SW 1271 (cell line): ENCODE measurements around the gene IFT25.
"Not testable (repeated sequence)": the region's sequence is repeated elsewhere in the genome, so short reads cannot be mapped to it uniquely, and the experiment has no call there.

ENCODE experiments used
- DNase-seq, 2 experiments: peaks; one replicate each; lab custom pipeline; 2025; lab: John Stamatoyannopoulos, UW

IFT25 gene

DNA sequence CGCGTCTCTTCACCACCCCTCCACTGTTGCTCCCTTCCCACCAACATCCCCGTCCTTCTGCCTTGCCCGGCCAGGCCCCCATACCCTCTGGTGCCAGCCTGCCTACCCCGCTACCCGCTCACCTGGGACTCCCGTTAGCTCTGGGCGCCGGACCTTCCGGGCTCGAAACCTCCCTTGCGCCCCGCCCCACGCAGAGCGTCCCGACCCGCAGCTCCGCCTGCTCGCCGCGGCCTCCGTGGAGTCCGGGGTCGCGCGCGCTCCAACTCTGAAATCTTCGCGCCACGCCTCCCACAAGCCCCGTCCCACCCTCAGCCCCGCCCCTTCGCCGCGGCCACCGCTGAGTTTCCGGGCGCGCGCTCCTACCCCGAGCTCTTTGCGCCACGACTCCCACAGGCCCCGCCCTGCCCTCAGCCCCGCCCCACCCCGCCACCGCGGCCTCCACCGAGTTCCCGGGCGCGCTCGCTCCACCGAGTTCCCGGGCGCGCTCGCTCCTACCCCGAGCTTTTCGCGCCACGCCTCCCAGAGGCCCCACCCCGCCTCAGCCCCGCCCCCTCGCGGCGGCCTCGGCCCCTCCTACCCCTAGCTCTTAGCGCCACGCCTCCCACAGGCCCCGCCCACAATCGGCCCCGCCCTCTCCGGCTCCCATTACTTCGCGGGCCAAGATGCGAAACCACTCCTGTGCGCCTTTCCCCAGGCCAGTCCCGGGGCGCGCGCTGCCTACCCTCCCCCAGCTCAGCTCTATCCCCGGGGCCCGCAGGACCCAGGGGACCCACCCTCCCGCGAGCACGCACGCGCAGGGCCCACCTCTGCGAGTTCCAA lies at the start of gene IFT25:
IFT25 (minus strand) TSS at position 267 of the 819 bp plus-strand sequence. CDS start 5,617 bp downstream, outside the sequence.
- DNase-seq: peak; percentile 69 to 84

GRCh38 chr1:53994516-53994915 lies 49.0 kb upstream of the IFT25 start:
- DNase-seq: not testable (repeated sequence)

DNA sequence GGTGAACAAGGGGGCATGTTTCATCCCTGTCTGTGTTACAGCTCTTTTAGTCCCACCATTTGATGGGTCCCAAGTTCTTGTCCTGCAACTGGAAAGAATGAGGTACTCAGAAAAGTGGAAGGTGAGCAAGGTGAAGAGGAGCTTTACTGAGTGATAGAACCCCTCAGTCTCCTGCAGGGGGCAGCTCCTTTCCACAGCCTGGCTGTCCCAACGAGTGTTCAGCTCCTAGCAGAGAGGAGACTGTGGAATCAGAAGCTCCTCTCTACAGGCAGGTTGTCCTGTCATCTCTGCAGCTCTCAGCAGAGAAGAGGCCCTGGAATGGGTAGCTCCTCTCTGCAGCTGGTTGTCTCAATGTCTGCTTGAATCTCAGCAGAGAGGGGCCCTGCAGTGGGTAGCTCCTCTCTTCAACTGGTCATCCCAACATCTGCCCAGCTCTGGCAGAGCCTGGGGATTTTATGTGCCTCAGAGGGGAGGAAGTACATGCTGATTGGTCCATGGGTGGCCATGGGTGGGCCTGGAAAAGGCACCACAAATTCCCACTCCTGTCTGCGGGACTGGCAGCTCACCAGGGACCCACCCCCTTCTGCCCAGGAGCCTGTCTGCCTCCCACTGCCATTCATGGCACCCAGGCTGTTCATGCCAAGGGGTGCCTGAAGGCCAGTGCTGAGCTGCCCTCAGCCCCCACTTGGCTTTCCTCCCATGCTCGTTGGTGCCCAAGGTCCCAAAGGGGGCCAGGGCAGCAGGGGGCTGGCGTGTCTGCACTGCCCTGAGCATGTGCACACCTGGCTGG lies 46.8 kb upstream of the IFT25 start:
- no peak for DNase-seq

DNA sequence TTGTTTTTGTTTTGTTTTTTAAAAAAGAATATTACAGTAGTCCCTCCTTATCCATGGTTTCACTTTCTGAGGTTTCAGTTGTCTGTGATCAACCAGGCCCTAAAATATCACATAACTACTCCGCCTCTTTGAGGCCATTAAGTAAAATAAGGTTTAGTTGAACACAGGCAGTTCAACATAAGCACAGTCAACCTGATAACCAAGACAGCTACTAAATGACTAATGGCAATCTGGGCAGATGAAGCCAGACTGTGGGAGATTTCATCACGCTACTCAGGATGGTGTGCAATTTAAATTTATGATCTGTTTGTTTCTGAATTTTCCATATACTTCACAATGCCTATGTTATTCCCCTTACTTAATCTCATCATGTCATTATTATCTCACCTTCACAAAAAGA lies 42.4 kb upstream of the IFT25 start:
- no peak for DNase-seq

DNA sequence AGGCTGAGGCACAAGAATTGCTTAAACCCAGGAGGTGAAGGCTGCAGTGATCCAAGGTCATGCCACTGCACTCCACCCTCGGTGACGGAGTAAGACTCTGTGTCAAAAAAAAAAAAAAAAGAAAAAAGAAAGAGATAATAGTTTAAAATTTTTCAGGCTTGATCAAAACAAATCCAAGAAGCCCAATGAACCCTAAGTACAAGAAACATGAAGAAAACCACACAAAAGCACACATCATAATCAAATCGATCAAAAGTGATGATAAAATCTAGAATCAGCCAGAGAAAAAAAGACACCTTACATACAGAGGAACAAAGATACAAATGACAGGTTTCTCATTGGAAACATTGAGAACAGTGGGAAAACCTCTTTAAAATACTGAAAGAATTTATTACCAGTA lies 41.0 kb upstream of the IFT25 start:
- DNase-seq: no peak

GRCh38 chr1:53984726-53985125 lies 39.2 kb upstream of the IFT25 start:
- DNase-seq: no peak

- DNase-seq: no peak
Observed at GRCh38 chr1:53982763-53983104, 37.2 kb upstream of the IFT25 start.

- no peak for DNase-seq
Observed at GRCh38 chr1:53982034-53982762, 36.7 kb upstream of the IFT25 start.

- no peak for DNase-seq
Observed at GRCh38 chr1:53981220-53981619, 35.7 kb upstream of the IFT25 start.

- no peak for DNase-seq
Observed at GRCh38 chr1:53979712-53980450, 34.4 kb upstream of the IFT25 start.

DNA sequence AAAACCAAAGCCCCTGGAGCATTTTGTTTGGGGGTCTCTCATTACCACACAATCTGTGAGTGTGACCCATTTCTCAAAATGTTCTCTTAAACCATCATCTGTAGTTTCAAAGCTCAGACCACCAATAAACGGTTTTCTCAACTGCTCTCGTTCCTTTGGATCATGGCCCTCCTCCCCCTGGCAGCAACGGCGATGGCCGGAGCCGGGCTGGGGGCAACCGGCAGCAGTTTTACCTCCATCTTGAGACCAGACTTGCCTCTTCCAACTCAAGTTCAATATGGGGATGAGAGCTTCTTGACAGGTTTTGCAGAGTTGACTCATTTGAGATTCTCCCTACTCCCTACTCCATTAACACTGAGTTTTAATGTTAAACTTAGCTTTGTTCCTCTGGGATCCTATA lies 30.4 kb upstream of the IFT25 start:
- no peak for DNase-seq

- no peak for DNase-seq
Observed at GRCh38 chr1:53971718-53972117, 26.2 kb upstream of the IFT25 start.

DNA sequence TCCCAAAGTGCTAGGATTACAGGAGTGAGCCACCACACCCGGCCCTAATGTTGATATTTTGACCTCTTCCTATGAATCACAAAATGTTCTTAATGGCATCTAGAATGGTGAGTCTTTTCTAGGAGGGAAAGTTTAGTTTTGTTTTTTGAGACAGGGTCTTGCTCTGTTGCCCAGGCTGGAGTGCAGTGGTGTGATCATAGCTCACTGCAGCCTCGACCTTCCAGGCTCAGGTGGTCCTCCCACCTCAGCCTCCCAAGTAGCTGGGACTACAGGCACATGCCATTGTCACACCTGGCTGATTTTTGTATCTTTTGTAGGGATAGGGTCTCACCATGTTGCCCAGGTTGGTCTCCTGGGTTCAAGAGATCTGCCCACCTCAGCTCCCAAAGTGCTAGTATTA lies 23.8 kb upstream of the IFT25 start:
- DNase-seq: not testable (repeated sequence)

GRCh38 chr1:53968125-53968513 lies 22.6 kb upstream of the IFT25 start:
- DNase-seq: no peak

DNA sequence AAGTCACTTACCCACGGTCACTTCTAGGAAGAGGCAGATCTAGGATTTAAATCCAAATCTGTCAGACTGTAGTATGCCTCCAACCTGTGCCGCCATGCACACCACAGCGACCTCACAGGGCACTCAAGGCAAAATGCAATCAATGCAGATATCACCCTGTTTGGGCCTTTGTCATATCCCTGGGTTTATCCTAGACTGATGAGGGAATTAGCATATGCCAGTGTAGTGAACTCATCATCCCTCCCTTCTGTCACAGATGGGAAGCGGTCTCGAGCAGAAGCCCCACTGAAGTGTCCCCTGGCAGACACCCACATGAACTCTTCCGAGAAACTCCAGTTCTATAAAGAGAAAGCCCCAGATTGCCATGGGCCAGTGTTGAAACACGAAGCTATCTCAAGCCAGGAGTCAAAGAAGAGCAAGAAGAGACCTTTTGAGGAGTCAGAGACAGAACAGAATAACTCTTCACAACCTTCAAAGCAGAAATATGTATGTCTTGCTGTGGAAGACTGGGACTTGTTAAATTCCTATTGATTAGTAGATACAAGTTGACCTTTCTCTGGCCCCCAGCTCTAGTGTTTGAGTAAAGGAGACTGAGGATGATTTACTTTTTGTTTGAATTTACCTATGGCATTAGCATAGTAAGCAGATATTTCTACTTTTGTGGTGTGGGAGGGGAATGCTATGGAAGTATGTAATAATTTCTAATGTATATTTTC lies 22.1 kb upstream of the IFT25 start:
- no peak for DNase-seq

DNA sequence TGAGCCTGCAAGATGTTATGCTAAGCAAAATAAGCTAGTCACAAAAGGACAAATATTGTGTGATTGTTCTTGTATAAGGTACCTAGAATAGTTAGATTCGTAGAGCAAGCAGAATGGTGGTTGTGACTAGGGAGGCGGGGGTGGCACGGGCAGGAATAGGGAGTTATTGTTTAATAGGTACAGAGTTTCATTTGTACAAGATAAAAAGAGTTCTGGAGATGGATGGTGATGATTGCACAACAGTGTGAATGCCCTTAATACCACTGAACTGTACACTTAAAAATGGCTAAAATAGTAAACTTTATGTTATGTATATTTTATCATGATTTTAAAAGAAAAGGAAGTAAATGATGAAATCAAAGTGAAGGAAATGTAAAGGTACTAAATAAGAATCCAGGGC lies 21.3 kb upstream of the IFT25 start:
- DNase-seq: no peak

DNA sequence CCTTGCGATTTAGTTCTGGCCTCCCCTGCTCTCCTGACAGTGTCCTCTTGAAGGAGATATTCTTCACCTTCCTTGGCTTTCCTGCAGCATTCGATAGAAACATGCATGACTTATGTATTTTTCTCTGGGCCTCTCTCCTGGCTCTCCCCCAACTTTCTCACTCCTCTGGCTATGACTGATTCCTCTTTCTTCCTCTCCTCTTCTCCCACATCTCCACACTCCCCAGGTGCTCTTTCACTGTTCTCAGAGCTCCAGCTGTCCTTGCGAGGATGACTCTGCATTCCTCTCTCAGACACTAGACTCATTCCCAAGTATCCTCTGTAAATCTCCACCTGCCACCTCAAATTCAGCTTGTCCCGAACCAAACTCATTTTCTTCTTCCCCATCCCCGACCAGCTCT lies 18.6 kb upstream of the IFT25 start:
- no peak for DNase-seq

- no peak for DNase-seq
Observed at GRCh38 chr1:53963460-53963859, 18.0 kb upstream of the IFT25 start.

- DNase-seq: no peak
Observed at GRCh38 chr1:53962395-53962794, 16.9 kb upstream of the IFT25 start.

- peak in 1 of 2 experiments; percentile 34 for DNase-seq
Observed at GRCh38 chr1:53959664-53960250, 14.3 kb upstream of the IFT25 start.
